ENCODE results near the gene CTNNB1. TPM values are rescaled to one million over a fixed set of nuclear protein-coding genes. Genes with fewer than 3 reads are reported as not detected.

Gene CTNNB1
- total and polyA plus RNA-seq, 2 of the 8 experiments (the other 6 are each of a cell fraction or from before 2014, with no cell fraction given): 356 to 579 TPM

- Histone ChIP-seq H3K14ac (ENCODE audit: insufficient read length) (no peak overlapping the region), H4K5ac (ENCODE audit: insufficient read length, low read depth, low read length) (no peak overlapping the region), H2BK5ac (ENCODE audit: low read depth, low read length) (no peak overlapping the region), H4K8ac (ENCODE audit: extremely low read depth, insufficient read depth, low read length) (no peak overlapping the region), H2AFZ (ENCODE audit: low read length) (no peak overlapping the region), H3K36me3 (ENCODE audit: control insufficient read depth in 2 of 4, insufficient read depth in 4 of 4, low read length in 3 of 4) (peaks cover 0 to 2% (median 0%) of the 10 kb centered on the region in 4 experiments; a peak in 1 of 8 replicates), H2BK15ac (ENCODE audit: low read length) (no peak overlapping the region), H3K23ac (ENCODE audit: insufficient read length) (no peak overlapping the region), H3K79me2 (ENCODE audit: control insufficient read depth in 1 of 2, insufficient read depth in 2 of 2, low read length in 2 of 2) (peaks cover 29 to 100% of the 10 kb centered on the region in 2 experiments), H2BK20ac (ENCODE audit: low read length) (no peak overlapping the region), H2BK120ac (replicated peaks; ENCODE audit: low read depth, low read length) (no peak overlapping the region), H3K27me3 (replicated peaks in 1 of 4; ENCODE audit: control insufficient read depth in 3 of 4, extremely low read depth in 1 of 4, insufficient read depth in 3 of 4, low read length in 3 of 4) (peaks cover 0 to 1% (median 0%) of the 10 kb centered on the region in 4 experiments; a peak in 1 of 7 replicates), H4K20me1 (replicated peaks in 1 of 2; ENCODE audit: control insufficient read depth in 1 of 2, insufficient read depth in 2 of 2, low read length in 2 of 2) (peaks cover 15 to 58% of the 10 kb centered on the region in 2 experiments), H3K4ac (replicated peaks; ENCODE audit: insufficient read length, low read depth, low read length) (no peak overlapping the region), H3K9me3 (ENCODE audit: insufficient read depth in 2 of 2, low read depth in 1 of 2, low read length in 1 of 2) (no peaks in the 10 kb centered on the region), H2AK5ac (ENCODE audit: low read depth, low read length) (no peak overlapping the region), H3K27ac (ENCODE audit: low read depth, low read length) (no peak overlapping the region), H3K4me2 (ENCODE audit: insufficient read depth in 1 of 2, low read depth in 2 of 2, low read length in 2 of 2) (no peak overlapping the region), H3K9ac (replicated peaks in 1 of 4; ENCODE audit: extremely low read depth in 1 of 4, low read depth in 3 of 4, low read length in 3 of 4) (no peak overlapping the region), H2BK12ac (ENCODE audit: low read depth, low read length) (no peak overlapping the region), H3K4me3 (ENCODE audit: extremely low read depth in 1 of 4, insufficient read depth in 2 of 4, low read depth in 3 of 4, low read length in 4 of 4) (no peak overlapping the region), H3K79me1 (ENCODE audit: low read depth, low read length) (no peaks in the 10 kb centered on the region; the same call in 1 of the 2 replicates), H3K56ac (replicated peaks; ENCODE audit: insufficient read length, low read depth, low read length) (no peak overlapping the region), H4K91ac (replicated peaks; ENCODE audit: insufficient read length, low read length) (no peak overlapping the region), H3K23me2 (ENCODE audit: low read depth, low read length) (no peaks in the 10 kb centered on the region), H3K4me1 (replicated peaks in 1 of 4; ENCODE audit: control insufficient read depth in 3 of 4, insufficient read depth in 4 of 4, low read length in 3 of 4) (peaks cover 3 to 15% (median 10%) of the 10 kb centered on the region in 4 experiments; a peak in 5 of 7 replicates), H3K18ac (ENCODE audit: extremely low read depth, low read length) (no peak overlapping the region)
- POLR2A ChIA-PET (ENCODE audit: partially characterized antibody): interaction anchor here (5.8 kb wide), 1 partner anchor 16 kb away, joined by 80 read pairs; the partner anchor contains the start of gene CTNNB1
- CTCF ChIA-PET (ENCODE audit: partially characterized antibody): interaction anchor here (1.5 kb wide), 1 partner anchor 14 kb away, joined by 4 read pairs; no protein-coding TSS in a partner anchor
- TF ChIP-seq CREB1 (IDR thresholded peaks at IDR 0.05) (no peak), SIX5 (IDR thresholded peaks at IDR 0.05; ENCODE audit: low read depth, low read length) (no peak), TBP (IDR thresholded peaks at IDR 0.05; ENCODE audit: low read depth, low read length) (no peak), SAP30 (IDR thresholded peaks at IDR 0.05; ENCODE audit: insufficient read depth, insufficient replicate concordance, low read length) (no peak), POU5F1 (IDR thresholded peaks at IDR 0.05; ENCODE audit: low read depth, low read length) (no peak)
- TF ChIP-seq, protein P1, sequence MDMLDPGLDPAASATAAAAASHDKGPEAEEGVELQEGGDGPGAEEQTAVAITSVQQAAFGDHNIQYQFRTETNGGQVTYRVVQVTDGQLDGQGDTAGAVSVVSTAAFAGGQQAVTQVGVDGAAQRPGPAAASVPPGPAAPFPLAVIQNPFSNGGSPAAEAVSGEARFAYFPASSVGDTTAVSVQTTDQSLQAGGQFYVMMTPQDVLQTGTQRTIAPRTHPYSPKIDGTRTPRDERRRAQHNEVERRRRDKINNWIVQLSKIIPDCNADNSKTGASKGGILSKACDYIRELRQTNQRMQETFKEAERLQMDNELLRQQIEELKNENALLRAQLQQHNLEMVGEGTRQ (IDR thresholded peaks at IDR 0.05; ENCODE audit: low read length): no peak
- DNase-seq (ENCODE audit: low read depth in 1 of 2, low spot score in 2 of 2): no peak
- WGBS, 2 experiments (ENCODE audit: extremely low coverage in 1 of 2, insufficient coverage in 1 of 2, insufficient read length in 1 of 2, insufficient replicate concordance in 2 of 2, low coverage in 1 of 2, low lambda C conversion rate in 2 of 2, missing lambda C conversion rate in 1 of 2): 38% methylated on average over 1 of the region's 1 CpG; no CpG with 5 or more reads in 1 of the 2 experiments
- no peak for FAIRE-seq
Observed at GRCh38 chr3:41216993-41217392, 17.7 kb downstream of the CTNNB1 start.

Data from H1 (cell line).